Measurements from ENCODE around the gene KCNIP4. TPM values are rescaled to one million over a fixed set of nuclear protein-coding genes. Genes with fewer than 3 reads are reported as not detected.

The KCNIP4 gene
- total and polyA plus RNA-seq, 2 of the 4 experiments (the other 2 are of a cell fraction): not detected

GRCh38 chr4:21882051-21882839 is 66.3 kb downstream of the KCNIP4 start:
- no peak overlapping the region for H2BK15ac ChIP-seq (ENCODE audit: low read depth, low read length)
- no peaks in the 10 kb centered on the region for H3K9me3 ChIP-seq (ENCODE audit: control insufficient read depth, insufficient read depth, low read length)
- H3K4me1 ChIP-seq (ENCODE audit: control insufficient read depth, insufficient read depth, low read length): peaks cover 2% of the 10 kb centered on the region; the same call in 1 of the 2 replicates
- no peak overlapping the region for H4K91ac ChIP-seq (ENCODE audit: insufficient read depth, low read depth, low read length)
- no peak overlapping the region for H2AK5ac ChIP-seq (ENCODE audit: low read depth, low read length)
- H3K9me1 ChIP-seq (ENCODE audit: insufficient read depth, low read length): no peaks in the 10 kb centered on the region
- H3K18ac ChIP-seq (ENCODE audit: low read depth, low read length): no peak overlapping the region
- H2AFZ ChIP-seq (replicated peaks; ENCODE audit: low read length, poor library complexity): no peak overlapping the region
- ChIA-PET CTCF (no interaction called here), POLR2A (ENCODE audit: unreplicated experiment) (no interaction called here)
- no peaks in the 10 kb centered on the region for H4K20me1 ChIP-seq (ENCODE audit: insufficient read depth, low read length)
- H3K4ac ChIP-seq (ENCODE audit: low read depth, low read length): no peak overlapping the region
- no peak overlapping the region for H2AK9ac ChIP-seq (replicated peaks; ENCODE audit: low read depth, low read length, poor library complexity)
- no peak overlapping the region for H3K4me3 ChIP-seq (ENCODE audit: insufficient read depth, low read depth, low read length)
- DNase-seq (peak; percentile 48), ATAC-seq (ENCODE audit: low read depth) (no peak)
- H4K5ac ChIP-seq (ENCODE audit: low read depth, low read length): no peak overlapping the region
- H3K56ac ChIP-seq (ENCODE audit: extremely low read depth, insufficient read depth, low read length): no peak overlapping the region
- H3K4me2 ChIP-seq (ENCODE audit: low read depth, low read length): no peak overlapping the region
- no peak overlapping the region for H3K27ac ChIP-seq (ENCODE audit: insufficient read depth, low read length)
- 94% methylated on average over 2 of the region's 4 CpGs; no CpG with 5 or more reads in 1 of the 2 experiments for WGBS, 2 experiments (ENCODE audit: extremely low coverage in 2 of 2, insufficient read length in 1 of 2)
- H3K79me1 ChIP-seq (ENCODE audit: low read depth in 1 of 2, low read length in 2 of 2): no peaks in the 10 kb centered on the region
- H3K9ac ChIP-seq (ENCODE audit: low read depth, low read length): no peak overlapping the region
- no peak overlapping the region for H2BK20ac ChIP-seq (ENCODE audit: low read depth, low read length)
- no peaks in the 10 kb centered on the region for H3K36me3 ChIP-seq (ENCODE audit: control insufficient read depth, insufficient read depth, low read length)
- no TSS peak for BruUV-seq (replicated peaks)
- intact Hi-C loops (cut with micrococcal nuclease): loop anchor here (10.0 kb wide), 1 partner anchor 633 kb away; the partner anchor contains the start of gene ADGRA3
- no peaks in the 10 kb centered on the region for H3K27me3 ChIP-seq (ENCODE audit: control insufficient read depth, insufficient read depth, low read length)
- H4K8ac ChIP-seq (ENCODE audit: low read depth in 2 of 2, low read length in 2 of 2): no peak overlapping the region
- no peak overlapping the region for H2BK120ac ChIP-seq (ENCODE audit: low read depth, low read length)
- H3K23ac ChIP-seq (ENCODE audit: low read depth, low read length): no peak overlapping the region
- H3K14ac ChIP-seq (replicated peaks; ENCODE audit: low read depth, low read length): no peak overlapping the region
- in situ Hi-C loops (cut with MboI; ENCODE audit: low sequenced_read_pairs): no loop called here
- H2BK5ac ChIP-seq (ENCODE audit: low read depth, low read length, poor library complexity, severe bottlenecking): no peak overlapping the region
- dilution Hi-C loops (cut with HindIII; ENCODE audit: low sequenced_read_pairs, unreplicated experiment): no loop called here
- no peak for TF ChIP-seq MXI1 (IDR thresholded peaks at IDR 0.05; ENCODE audit: borderline replicate concordance, low read depth, low read length)
- no peak for TF ChIP-seq RAD21 (IDR thresholded peaks at IDR 0.05; ENCODE audit: low read length)
- no peak for TF ChIP-seq SMC3 (IDR thresholded peaks at IDR 0.05; ENCODE audit: low read depth, low read length)
- TF ChIP-seq USF2 (IDR thresholded peaks at IDR 0.05; ENCODE audit: low read depth, low read length): no peak
- TF ChIP-seq RCOR1 (IDR thresholded peaks at IDR 0.05; ENCODE audit: insufficient replicate concordance, low read length): no peak
- no peak for TF ChIP-seq NFE2L2 (IDR thresholded peaks at IDR 0.05; ENCODE audit: low read depth, low read length)
- no peak for TF ChIP-seq FOS (IDR thresholded peaks at IDR 0.05; ENCODE audit: low read depth, low read length)
- TF ChIP-seq CHD1 (IDR thresholded peaks at IDR 0.05; ENCODE audit: low read depth, low read length): no peak
- no peak for TF ChIP-seq BHLHE40 (IDR thresholded peaks at IDR 0.05; ENCODE audit: low read depth, low read length)
- TF ChIP-seq, protein P1, sequence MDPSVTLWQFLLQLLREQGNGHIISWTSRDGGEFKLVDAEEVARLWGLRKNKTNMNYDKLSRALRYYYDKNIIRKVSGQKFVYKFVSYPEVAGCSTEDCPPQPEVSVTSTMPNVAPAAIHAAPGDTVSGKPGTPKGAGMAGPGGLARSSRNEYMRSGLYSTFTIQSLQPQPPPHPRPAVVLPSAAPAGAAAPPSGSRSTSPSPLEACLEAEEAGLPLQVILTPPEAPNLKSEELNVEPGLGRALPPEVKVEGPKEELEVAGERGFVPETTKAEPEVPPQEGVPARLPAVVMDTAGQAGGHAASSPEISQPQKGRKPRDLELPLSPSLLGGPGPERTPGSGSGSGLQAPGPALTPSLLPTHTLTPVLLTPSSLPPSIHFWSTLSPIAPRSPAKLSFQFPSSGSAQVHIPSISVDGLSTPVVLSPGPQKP (IDR thresholded peaks at IDR 0.05; ENCODE audit: borderline replicate concordance, low read depth, low read length): no peak
- no peak for TF ChIP-seq MAFK (IDR thresholded peaks at IDR 0.05; ENCODE audit: low read depth, low read length)
- no peak for TF ChIP-seq MAZ (IDR thresholded peaks at IDR 0.05; ENCODE audit: borderline replicate concordance, low read depth, low read length)
- TF ChIP-seq CEBPB (IDR thresholded peaks at IDR 0.05; ENCODE audit: low read depth, low read length): no peak
- TF ChIP-seq POLR2A (IDR thresholded peaks at IDR 0.05; ENCODE audit: low read depth, low read length): no peak
- TF ChIP-seq RFX5 (IDR thresholded peaks at IDR 0.05; ENCODE audit: low read depth, low read length): no peak
